GM19193 (cell line): Measurements from ENCODE around the gene USP49.

Experiments
- POLR2A ChIP-seq: IDR thresholded peaks from 4 replicates; pipeline ENCODE4 v1.6.1; 2011; ENCODE audit not compliant: insufficient read depth, insufficient read length; ENCODE audit errors: extremely low read depth

The USP49 gene

GRCh38 chr6:41894366-41895299, 542 bp downstream of the USP49 start:
- TF ChIP-seq POLR2A: no peak

GRCh38 chr6:41892921-41893564, 2.1 kb downstream of the USP49 start:
- TF ChIP-seq POLR2A: no peak

GRCh38 chr6:41887331-41887751, 7.8 kb downstream of the USP49 start:
- TF ChIP-seq POLR2A: no peak

- no peak for TF ChIP-seq POLR2A
Observed at GRCh38 chr6:41885930-41886329, 9.2 kb downstream of the USP49 start.

GRCh38 chr6:41884957-41885356, 10.2 kb downstream of the USP49 start:
- no peak for TF ChIP-seq POLR2A

GRCh38 chr6:41881506-41881905, 13.7 kb downstream of the USP49 start:
- no peak for TF ChIP-seq POLR2A

GRCh38 chr6:41878961-41879405, 16.2 kb downstream of the USP49 start:
- TF ChIP-seq POLR2A: no peak

GRCh38 chr6:41878246-41878645, 16.9 kb downstream of the USP49 start:
- no peak for TF ChIP-seq POLR2A

GRCh38 chr6:41877051-41877680, 18.0 kb downstream of the USP49 start:
- no peak for TF ChIP-seq POLR2A

GRCh38 chr6:41874741-41875140, 20.4 kb downstream of the USP49 start:
- no peak for TF ChIP-seq POLR2A

- no peak for TF ChIP-seq POLR2A
Observed at GRCh38 chr6:41872147-41872546, 23.0 kb downstream of the USP49 start.

GRCh38 chr6:41871691-41872090, 23.5 kb downstream of the USP49 start:
- TF ChIP-seq POLR2A: no peak

GRCh38 chr6:41859356-41859755, 35.8 kb downstream of the USP49 start:
- TF ChIP-seq POLR2A: no peak

- TF ChIP-seq POLR2A: no peak
Observed at GRCh38 chr6:41858703-41859102, 36.5 kb downstream of the USP49 start.

- no peak for TF ChIP-seq POLR2A
Observed at GRCh38 chr6:41850861-41851260, 44.3 kb downstream of the USP49 start.
